Neuronal stem cell (in vitro differentiated cells): ENCODE results near the gene CBX8.
A peak's percentile ranks its signal among the peaks of the same experiment; 100 is the strongest.

Experiments
- DNase-seq: peaks from one replicate; pipeline ENCODE4 v3.0.0-alpha.2; 2013; ENCODE audit warnings: low spot score
- H2AFZ ChIP-seq: one replicate; pipeline ENCODE4 v1.6.1; 2013; ENCODE audit warnings: mild to moderate bottlenecking, low read length, inconsistent platforms
- H2AK5ac ChIP-seq: 2 replicates; pipeline ENCODE4 v1.6.1; 2013; ENCODE audit warnings: low read depth, mild to moderate bottlenecking, inconsistent platforms, low read length, moderate library complexity, mixed read lengths
- H2BK120ac ChIP-seq: 2 replicates; pipeline ENCODE4 v1.6.1; 2013; ENCODE audit warnings: low read depth, mild to moderate bottlenecking, inconsistent platforms, low read length, moderate library complexity, mixed read lengths
- H2BK12ac ChIP-seq: one replicate; pipeline ENCODE4 v1.6.1; 2013; ENCODE audit warnings: low read length, inconsistent platforms
- H2BK15ac ChIP-seq: 2 replicates; pipeline ENCODE4 v1.6.1; 2013; ENCODE audit warnings: mild to moderate bottlenecking, low read length, inconsistent platforms, mixed read lengths
- H2BK5ac ChIP-seq: one replicate; pipeline ENCODE4 v1.6.1; 2013; ENCODE audit warnings: inconsistent platforms, mild to moderate bottlenecking, low read length, moderate library complexity
- H3K14ac ChIP-seq: one replicate; pipeline ENCODE4 v1.6.1; 2013; ENCODE audit warnings: low read length, inconsistent platforms
- H3K18ac ChIP-seq: 2 replicates; pipeline ENCODE4 v1.6.1; 2013; ENCODE audit warnings: low read length, inconsistent platforms
- H3K23ac ChIP-seq: 2 replicates; pipeline ENCODE4 v1.6.1; 2013; ENCODE audit warnings: low read depth, mild to moderate bottlenecking, mixed read lengths, low read length, inconsistent platforms; ENCODE audit not compliant: poor library complexity
- H3K27ac ChIP-seq: replicated peaks from 3 replicates; pipeline ENCODE4 v1.5.1; 2013; ENCODE audit warnings: low read length, inconsistent platforms
- H3K27me3 ChIP-seq, 3 experiments: 2 replicates each; pipeline ENCODE4 v1.6.1; 2013; ENCODE audit warnings: low read length in 3 of 3, mild to moderate bottlenecking in 2 of 3, inconsistent platforms in 1 of 3, low read depth in 1 of 3, mixed read lengths in 1 of 3, moderate library complexity in 1 of 3; ENCODE audit not compliant: control insufficient read depth in 3 of 3, insufficient read depth in 3 of 3
- H3K36me3 ChIP-seq, 2 donors: replicated peaks in 1 of 2; 2 replicates each; pipeline ENCODE4 v1.6.1; 2013; ENCODE audit warnings: low read length in 2 of 2; ENCODE audit not compliant: control insufficient read depth in 2 of 2, insufficient read depth in 2 of 2
- H3K4ac ChIP-seq: 2 replicates; pipeline ENCODE4 v1.6.1; 2013; ENCODE audit warnings: inconsistent platforms, mild to moderate bottlenecking, low read length, moderate library complexity
- H3K4me1 ChIP-seq, 2 donors: 1 replicate in 1 of 2; 2 replicates in 1 of 2; pipeline ENCODE4 v1.6.1; 2013; ENCODE audit warnings: low read length in 2 of 2, low read depth in 1 of 2; ENCODE audit not compliant: control insufficient read depth in 2 of 2, insufficient read depth in 1 of 2
- H3K4me2 ChIP-seq: one replicate; pipeline ENCODE4 v1.6.1; 2013; ENCODE audit warnings: mild to moderate bottlenecking, low read length, inconsistent platforms; ENCODE audit not compliant: insufficient read depth, poor library complexity, severe bottlenecking
- H3K4me3 ChIP-seq, 2 donors: 2 replicates each; pipeline ENCODE4 v1.5.1; 2013; ENCODE audit warnings: low read length in 2 of 2, mild to moderate bottlenecking in 2 of 2, inconsistent platforms in 1 of 2, moderate library complexity in 1 of 2
- H3K79me1 ChIP-seq: one replicate; pipeline ENCODE4 v1.6.1; 2013; ENCODE audit warnings: low read depth, mild to moderate bottlenecking, inconsistent platforms, low read length, moderate library complexity
- H3K9ac ChIP-seq: one replicate; pipeline ENCODE4 v1.6.1; 2013; ENCODE audit warnings: mild to moderate bottlenecking, low read depth, low read length, inconsistent platforms; ENCODE audit not compliant: poor library complexity
- H3K9me3 ChIP-seq, 2 donors: replicated peaks in 1 of 2; 2 replicates each; pipeline versions ENCODE3 to v1.6.1; 2013; ENCODE audit warnings: low read length in 2 of 2, mild to moderate bottlenecking in 2 of 2, inconsistent platforms in 1 of 2, low read depth in 1 of 2, mixed read lengths in 1 of 2, moderate library complexity in 1 of 2; ENCODE audit not compliant: control insufficient read depth in 2 of 2, insufficient read depth in 1 of 2
- H4K8ac ChIP-seq: one replicate; pipeline ENCODE4 v1.6.1; 2013; ENCODE audit warnings: low read depth, mild to moderate bottlenecking, inconsistent platforms, low read length, moderate library complexity
- H4K91ac ChIP-seq: one replicate; pipeline ENCODE4 v1.6.1; 2013; ENCODE audit warnings: low read length, low read depth, mild to moderate bottlenecking, inconsistent platforms; ENCODE audit not compliant: poor library complexity
- WGBS, 2 donors: extraction: QIAGEN DNeasy Blood & Tissue Kit; methylation state at CpG; one replicate each; pipeline ENCODE4 v1.1.7; 2013; ENCODE audit warnings: missing lambda C conversion rate in 2 of 2, mixed read lengths in 1 of 2; ENCODE audit not compliant: insufficient read length in 2 of 2, insufficient replicate concordance in 1 of 2; ENCODE audit errors: extremely low coverage in 2 of 2; 5-methylcytosine and 5-hydroxymethylcytosine counted together

The CBX8 gene

GRCh38 chr17:79802039-79802735 is 5.3 kb upstream of the CBX8 start:
- Histone ChIP-seq H3K9me3 (peaks cover 0 to 10% of the 10 kb centered on the region in 2 donors), H3K79me1 (peaks cover 2% of the 10 kb centered on the region), H3K4me3 (no peak overlapping the region), H4K91ac (no peak overlapping the region), H2AFZ (no peak overlapping the region), H2AK5ac (peak overlapping the region; percentile 61), H3K4me2 (no peak overlapping the region), H2BK15ac (peak overlapping the region; percentile 64), H2BK5ac (no peak overlapping the region), H2BK12ac (no peak overlapping the region), H3K27ac (no peak overlapping the region), H3K9ac (no peak overlapping the region), H3K4me1 (peaks cover 21 to 59% of the 10 kb centered on the region in 2 donors), H3K4ac (no peak overlapping the region), H3K36me3 (no peaks in the 10 kb centered on the region), H3K27me3 (peaks cover 68 to 94% (median 88%) of the 10 kb centered on the region in 3 experiments), H3K14ac (no peak overlapping the region), H3K23ac (peak overlapping the region; percentile 70), H3K18ac (peak overlapping the region; percentile 88), H4K8ac (no peak overlapping the region), H2BK120ac (no peak overlapping the region)
- DNase-seq: no peak
- WGBS, 2 donors: no CpG with 5 or more reads among the region's 11 CpGs

- Histone ChIP-seq H3K14ac (no peak overlapping the region), H3K36me3 (no peaks in the 10 kb centered on the region), H3K18ac (peak overlapping the region; percentile 90), H3K79me1 (peaks cover 2% of the 10 kb centered on the region), H2AFZ (peak overlapping the region; percentile 88), H2BK12ac (peak overlapping the region; percentile 14), H4K8ac (no peak overlapping the region), H2BK120ac (peak overlapping the region; percentile 74), H3K9me3 (peaks cover 0 to 8% of the 10 kb centered on the region in 2 donors), H4K91ac (no peak overlapping the region), H3K27me3 (peaks cover 64 to 86% (median 80%) of the 10 kb centered on the region in 3 experiments), H3K4ac (peak overlapping the region; percentile 24), H2BK15ac (peak overlapping the region; percentile 93), H3K4me2 (peak overlapping the region; percentile 71), H3K9ac (no peak overlapping the region), H3K23ac (no peak overlapping the region), H2AK5ac (peak overlapping the region; percentile 53), H3K4me3 (peak overlapping the region; percentile 29 to 39), H2BK5ac (no peak overlapping the region), H3K27ac (no peak overlapping the region), H3K4me1 (peaks cover 21 to 56% of the 10 kb centered on the region in 2 donors)
- no peak for DNase-seq
- WGBS, 2 donors: no CpG with 5 or more reads among the region's 52 CpGs
Observed at GRCh38 chr17:79801156-79802038, 4.5 kb upstream of the CBX8 start.

DNA sequence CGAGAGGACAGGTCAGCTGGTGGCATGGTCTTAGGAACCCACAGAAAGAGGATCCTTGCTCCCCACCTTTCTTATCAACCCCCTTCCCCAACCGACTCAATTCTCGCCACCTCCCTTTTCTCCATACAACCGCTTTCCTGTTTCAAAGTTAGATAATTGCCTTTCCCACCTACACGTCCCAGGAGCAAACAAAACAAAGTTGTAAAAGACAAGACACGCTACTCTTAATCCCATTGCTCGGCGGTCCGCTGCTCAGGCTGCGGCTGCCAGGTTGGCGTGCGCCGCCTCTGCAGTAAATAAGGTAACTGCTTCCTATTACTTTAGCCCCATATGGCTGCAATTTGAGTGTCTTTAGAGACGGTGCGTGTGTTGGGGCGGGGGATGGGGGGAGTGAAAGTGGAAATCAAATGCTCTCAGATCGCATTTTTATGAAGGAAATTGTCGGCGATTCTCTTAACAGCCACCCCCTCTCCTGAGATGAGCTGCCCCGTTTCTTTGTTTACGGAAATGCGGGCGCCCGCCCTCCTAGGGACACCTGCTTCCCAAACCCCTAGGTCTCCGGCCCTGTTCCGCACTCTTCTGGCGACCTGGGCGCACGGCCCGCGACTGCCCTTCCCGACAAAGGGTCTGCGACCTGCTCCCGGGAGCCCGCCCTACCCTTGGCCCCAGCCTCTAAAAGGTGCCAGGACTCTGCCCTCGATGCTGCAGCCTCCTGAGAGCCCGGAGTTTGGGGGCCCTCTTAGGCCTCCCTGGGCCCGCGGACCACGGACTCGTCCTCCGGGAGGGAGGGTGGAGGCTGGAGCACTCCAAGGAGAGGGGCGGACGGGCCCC is 3.7 kb upstream of the CBX8 start:
- H3K9ac ChIP-seq: no peak overlapping the region
- H3K4me2 ChIP-seq: peak overlapping the region; percentile 71
- peaks cover 27 to 54% of the 10 kb centered on the region in 2 donors for H3K4me1 ChIP-seq
- no peak overlapping the region for H3K4ac ChIP-seq
- H4K91ac ChIP-seq: no peak overlapping the region
- peak overlapping the region; percentile 14 for H2BK12ac ChIP-seq
- peaks cover 2 to 6% of the 10 kb centered on the region in 2 donors for H3K36me3 ChIP-seq
- no peak for DNase-seq
- WGBS, 2 donors: no CpG with 5 or more reads among the region's 44 CpGs
- H3K18ac ChIP-seq: peak overlapping the region; percentile 90
- peak overlapping the region; percentile 29 to 39 for H3K4me3 ChIP-seq
- H3K9me3 ChIP-seq: peaks cover 0 to 8% of the 10 kb centered on the region in 2 donors
- no peak overlapping the region for H3K27ac ChIP-seq
- no peak overlapping the region for H2BK5ac ChIP-seq
- H2AK5ac ChIP-seq: peak overlapping the region; percentile 94
- H2AFZ ChIP-seq: peak overlapping the region; percentile 88
- H4K8ac ChIP-seq: no peak overlapping the region
- H3K27me3 ChIP-seq: peaks cover 64 to 81% (median 72%) of the 10 kb centered on the region in 3 experiments
- peak overlapping the region; percentile 93 for H2BK15ac ChIP-seq
- H3K23ac ChIP-seq: peak overlapping the region; percentile 81
- H2BK120ac ChIP-seq: peak overlapping the region; percentile 82
- peaks cover 2% of the 10 kb centered on the region for H3K79me1 ChIP-seq
- no peak overlapping the region for H3K14ac ChIP-seq
